ENCODE measurements around the gene SMYD3. TPM values are rescaled to one million over a fixed set of nuclear protein-coding genes. Genes with fewer than 3 reads are reported as not detected.
"Not testable (repeated sequence)": the region's sequence is repeated elsewhere in the genome, so short reads cannot be mapped to it uniquely, and the experiment has no call there.

Gene SMYD3
- total and polyA plus RNA-seq, 2 donors (not counting 1 experiment from before 2014, with no cell fraction given), result 9.7 to 37.2 TPM

GRCh38 chr1:245942856-245943255 is 564.2 kb downstream of the SMYD3 start:
- ATAC-seq (ENCODE audit: low read depth) (no peak), DNase-seq (no peak)
- intact Hi-C loops (cut with micrococcal nuclease), result no loop called here
- H3K27ac Mint-ChIP-seq, result no peak overlapping the region
- H3K9me3 Mint-ChIP-seq (ENCODE audit: insufficient read depth), result peaks cover 9% of the 10 kb centered on the region
- no peak overlapping the region for H3K27ac ChIP-seq (ENCODE audit: low read length in 2 of 2)
- H3K4me3 Mint-ChIP-seq, result no peak overlapping the region
- CTCF ChIA-PET, result interaction anchor here (1.1 kb wide), 1 partner anchor 13 kb away, joined by 3 read pairs; no protein-coding TSS in a partner anchor
- peaks cover 0 to 3% (median 2%) of the 10 kb centered on the region in 3 donors for H3K9me3 ChIP-seq (ENCODE audit: control extremely low read depth in 1 of 3, control insufficient read depth in 2 of 3, insufficient read depth in 1 of 3, low read length in 2 of 3)
- no peaks in the 10 kb centered on the region for H3K4me1 Mint-ChIP-seq
- no CpG with 5 or more reads among the region's 3 CpGs for WGBS (ENCODE audit: insufficient coverage)
- no peaks in the 10 kb centered on the region for H3K4me1 ChIP-seq (ENCODE audit: control insufficient read depth in 2 of 2, insufficient read depth in 2 of 2, low read length in 2 of 2)
- no peaks in the 10 kb centered on the region for H4K20me1 ChIP-seq (ENCODE audit: control insufficient read depth, insufficient read depth, low read length, poor library complexity, severe bottlenecking)
- no peak overlapping the region for H3K4me2 ChIP-seq (replicated peaks; ENCODE audit: low read depth, low read length, poor library complexity, severe bottlenecking)
- no peaks in the 10 kb centered on the region for H3K27me3 Mint-ChIP-seq
- H2AFZ ChIP-seq (ENCODE audit: insufficient read depth, low read depth, low read length, poor library complexity, severe bottlenecking), result no peak overlapping the region
- POLR2A ChIA-PET, result no interaction called here
- H3K9ac ChIP-seq (ENCODE audit: low read length), result no peak overlapping the region
- no peak overlapping the region for H3K4me3 ChIP-seq (ENCODE audit: control extremely low read depth in 1 of 5, extremely low read depth in 1 of 5, insufficient read depth in 1 of 5, low read depth in 2 of 5, low read length in 4 of 5)
- H3K36me3 ChIP-seq (replicated peaks in 1 of 2; ENCODE audit: control extremely low read depth in 1 of 2, control insufficient read depth in 1 of 2, extremely low read depth in 1 of 2, insufficient read depth in 2 of 2, low read length in 1 of 2), result no peaks in the 10 kb centered on the region
- no peaks in the 10 kb centered on the region for H3K27me3 ChIP-seq (replicated peaks in 1 of 4; ENCODE audit: control extremely low read depth in 1 of 4, control insufficient read depth in 3 of 4, insufficient read depth in 4 of 4, low read length in 3 of 4)
- no peaks in the 10 kb centered on the region for H3K79me2 ChIP-seq (ENCODE audit: control insufficient read depth, insufficient read depth, low read length)
- no peak for TF ChIP-seq EZH2 (IDR thresholded peaks at IDR 0.05; ENCODE audit: borderline replicate concordance, insufficient read depth, low read depth, low read length, poor library complexity, severe bottlenecking)
- TF ChIP-seq CTCF (IDR thresholded peaks at IDR 0.05), result no peak

- H3K27me3 Mint-ChIP-seq; H3K36me3 ChIP-seq (replicated peaks in 1 of 2; ENCODE audit: control extremely low read depth in 1 of 2, control insufficient read depth in 1 of 2, extremely low read depth in 1 of 2, insufficient read depth in 2 of 2, low read length in 1 of 2); H2AFZ ChIP-seq (ENCODE audit: insufficient read depth, low read depth, low read length, poor library complexity, severe bottlenecking); DNase-seq; H3K4me1 Mint-ChIP-seq; H3K9me3 ChIP-seq (ENCODE audit: control extremely low read depth in 1 of 3, control insufficient read depth in 2 of 3, insufficient read depth in 1 of 3, low read length in 2 of 3); H3K4me3 ChIP-seq (ENCODE audit: control extremely low read depth in 1 of 5, extremely low read depth in 1 of 5, insufficient read depth in 1 of 5, low read depth in 2 of 5, low read length in 4 of 5); H3K27ac Mint-ChIP-seq; ATAC-seq (ENCODE audit: low read depth); CTCF ChIA-PET; H3K4me2 ChIP-seq (replicated peaks; ENCODE audit: low read depth, low read length, poor library complexity, severe bottlenecking); H3K4me1 ChIP-seq (ENCODE audit: control insufficient read depth in 2 of 2, insufficient read depth in 2 of 2, low read length in 2 of 2); H3K9ac ChIP-seq (ENCODE audit: low read length); H3K9me3 Mint-ChIP-seq (ENCODE audit: insufficient read depth); H4K20me1 ChIP-seq (ENCODE audit: control insufficient read depth, insufficient read depth, low read length, poor library complexity, severe bottlenecking); H3K4me3 Mint-ChIP-seq; H3K27ac ChIP-seq (ENCODE audit: low read length in 2 of 2); H3K27me3 ChIP-seq (replicated peaks in 1 of 4; ENCODE audit: control extremely low read depth in 1 of 4, control insufficient read depth in 3 of 4, insufficient read depth in 4 of 4, low read length in 3 of 4); H3K79me2 ChIP-seq (ENCODE audit: control insufficient read depth, insufficient read depth, low read length); intact Hi-C loops (cut with micrococcal nuclease): not testable (repeated sequence)
- POLR2A ChIA-PET, result interaction anchor here (0.6 kb wide), 1 partner anchor 23 kb away, joined by 5 read pairs; no protein-coding TSS in a partner anchor
- no CpG with 5 or more reads among the region's 1 CpG for WGBS (ENCODE audit: insufficient coverage)
Measured at GRCh38 chr1:245941771-245942170, 565.3 kb downstream of the SMYD3 start.
